GM18858 (cell line): ENCODE measurements around the gene IL33.

Experiments used
- ATAC-seq: cut with Tn5 transposase; IDR thresholded peaks from one replicate; pipeline ENCODE4 v1.9.1; 2021; ENCODE audit not compliant: unreplicated experiment

The IL33 gene

GRCh38 chr9:6277417-6277816, 61.8 kb downstream of the IL33 start:
- no peak for ATAC-seq

DNA sequence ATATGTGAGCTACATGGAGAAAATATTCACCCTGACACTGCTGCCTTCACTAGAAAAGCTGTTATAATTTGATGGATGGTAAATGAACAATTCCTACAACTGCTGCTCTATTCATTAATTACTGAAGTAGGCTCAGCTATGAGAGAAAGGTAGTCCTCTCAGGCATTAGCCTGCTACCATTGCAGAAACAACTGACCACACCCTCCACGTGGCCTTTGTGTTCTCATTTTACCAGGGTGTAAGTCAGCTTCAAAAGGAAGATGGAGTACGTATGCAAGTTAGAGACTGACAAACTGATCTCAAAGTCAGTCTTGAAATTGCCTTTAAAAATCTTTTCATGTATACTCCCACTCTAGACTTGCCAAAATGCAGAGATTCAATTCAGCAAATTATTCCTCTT, 86.3 kb downstream of the IL33 start:
- ATAC-seq = no peak

- ATAC-seq = no peak
Measured at GRCh38 chr9:6302417-6302816, 86.8 kb downstream of the IL33 start.

DNA sequence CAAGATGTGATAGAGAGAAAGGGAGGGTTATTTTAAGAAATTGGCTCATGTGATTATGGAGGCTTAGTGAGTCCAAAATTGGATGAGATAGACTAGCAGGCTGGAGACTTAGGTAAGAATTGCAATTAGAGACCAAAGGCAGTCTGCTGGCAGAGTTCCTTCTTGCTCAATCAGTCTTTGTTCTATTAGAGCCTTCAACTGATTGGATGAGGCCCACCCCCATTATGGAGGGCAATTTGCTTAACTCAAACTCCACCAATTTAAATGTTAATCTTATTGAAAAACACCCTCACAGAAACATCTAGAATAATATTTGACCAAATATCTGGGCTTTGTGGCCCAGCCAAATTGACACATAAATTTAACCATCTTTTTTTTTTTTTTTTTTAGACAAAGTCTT, 88.6 kb downstream of the IL33 start:
- ATAC-seq = no peak

DNA sequence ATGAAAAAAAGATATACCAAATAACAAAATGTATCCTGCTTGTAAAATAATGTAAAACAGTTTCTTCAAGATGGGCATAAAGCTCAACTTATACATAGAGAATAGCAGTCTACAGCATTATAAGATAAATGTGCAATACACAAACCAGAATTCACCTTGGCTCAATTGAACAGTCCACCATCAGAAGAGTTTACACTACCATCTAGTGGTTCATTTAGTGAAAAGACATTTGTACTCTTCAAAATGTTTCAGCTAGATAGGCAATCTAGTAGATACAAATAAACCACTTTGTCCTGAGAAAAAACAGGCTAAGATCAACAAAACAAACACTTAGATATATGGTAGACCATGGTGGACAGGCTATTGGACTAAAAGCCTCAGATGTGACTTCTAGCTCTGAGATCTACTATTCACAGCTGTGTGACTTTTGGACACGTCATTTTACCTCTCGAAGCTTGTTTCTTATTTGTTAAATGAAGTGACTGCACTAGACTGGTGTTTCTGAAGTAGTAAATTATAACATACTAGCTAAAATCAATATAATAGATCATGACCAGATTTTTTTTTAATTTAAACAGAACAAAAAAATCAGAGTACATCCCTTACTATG, 90.5 kb downstream of the IL33 start:
- ATAC-seq = no peak
